GM21367 (cell line): ENCODE results near the gene PRKAG2.

Experiments used
- ATAC-seq: cut with Tn5 transposase; IDR thresholded peaks from one replicate; pipeline ENCODE4 v1.9.1; 2021; ENCODE audit not compliant: unreplicated experiment

PRKAG2 gene

DNA sequence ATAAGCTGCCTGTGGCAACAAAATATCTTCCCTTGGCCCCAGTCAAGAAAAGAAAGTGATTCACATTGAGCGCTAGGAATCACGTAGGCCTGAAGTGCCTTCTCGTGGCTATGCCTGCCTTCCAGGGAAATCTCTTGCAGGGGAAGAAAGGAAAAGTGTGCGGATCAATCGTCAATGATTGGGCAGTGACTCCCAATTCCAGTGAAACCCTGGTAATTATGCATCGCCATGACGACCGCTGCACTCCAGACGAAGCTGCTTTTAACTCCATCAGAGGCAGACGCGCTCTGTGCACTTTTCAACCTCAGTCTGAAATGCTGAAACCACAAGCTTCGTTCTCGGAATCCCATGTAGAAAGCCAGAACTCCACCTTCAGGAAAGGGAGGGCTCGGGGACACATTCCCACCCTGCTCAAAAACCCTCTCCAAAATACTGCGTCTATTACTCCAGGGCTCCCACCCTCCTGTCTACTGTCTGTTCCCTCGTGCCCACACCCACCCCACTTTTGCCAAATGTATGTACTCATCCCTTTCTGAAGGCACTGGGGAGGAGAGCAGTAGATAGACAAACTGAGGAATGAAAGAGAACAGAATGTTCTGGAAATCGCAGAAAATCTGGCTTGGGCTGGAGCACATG is 24.2 kb upstream of the PRKAG2 start:
- no peak for ATAC-seq

DNA sequence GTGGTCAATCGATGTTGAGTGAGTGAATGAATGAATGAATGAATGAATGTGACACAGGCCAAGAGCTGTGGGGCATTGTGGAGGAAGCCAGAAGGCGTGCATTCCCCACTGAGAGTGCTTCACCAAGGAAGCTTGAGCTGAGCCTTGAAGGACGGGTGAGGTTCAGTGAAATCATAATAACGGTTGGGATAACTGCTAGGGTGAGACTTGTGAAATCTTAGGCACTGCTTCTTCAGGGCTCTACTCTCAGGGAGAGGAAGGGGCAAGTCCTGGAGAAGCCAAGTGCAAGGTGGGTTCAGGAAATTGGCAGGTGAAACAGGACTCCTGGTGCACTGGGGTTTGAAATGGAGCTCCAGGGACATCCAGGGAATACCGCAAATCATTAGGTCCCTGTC is 23.7 kb upstream of the PRKAG2 start:
- no peak for ATAC-seq

DNA sequence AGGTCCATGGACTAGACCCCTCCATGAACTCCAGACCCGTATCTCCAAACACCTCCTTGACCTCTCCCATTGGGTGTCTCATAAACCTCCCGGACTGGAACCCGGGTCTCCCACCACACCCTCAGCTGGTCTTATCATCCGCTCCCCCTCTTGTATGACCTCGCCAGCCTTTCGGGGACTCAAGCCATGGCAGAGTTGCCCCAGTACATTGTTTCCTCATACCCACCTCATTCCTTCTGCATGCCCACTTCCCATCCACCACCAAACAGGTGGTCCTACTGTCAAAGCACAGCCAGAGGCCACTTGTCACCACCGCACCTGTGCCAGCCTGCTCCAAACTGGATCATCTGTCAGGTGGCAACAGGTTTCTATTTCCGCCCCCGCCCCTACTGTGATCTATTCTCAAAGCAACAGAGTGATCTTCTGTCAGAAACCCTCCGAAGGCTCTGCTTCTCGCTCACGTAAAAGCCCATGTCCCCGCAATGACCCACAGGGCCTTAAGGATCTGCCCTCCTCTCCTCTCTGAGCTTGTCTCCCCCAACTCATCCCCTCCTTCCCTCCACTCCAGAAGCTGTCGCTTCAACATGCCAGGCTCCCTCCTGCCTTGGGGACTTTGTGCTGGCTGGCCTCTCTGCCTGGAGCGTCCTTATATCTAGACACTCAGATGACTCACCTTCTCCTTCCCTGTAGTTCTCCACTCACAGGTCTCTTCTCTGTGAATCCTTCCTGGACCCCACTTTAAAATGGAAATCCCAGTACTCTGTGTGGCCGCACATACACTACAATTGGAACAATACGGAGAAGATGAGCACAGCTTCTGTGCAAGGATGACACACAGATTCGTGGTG is 22.8 kb upstream of the PRKAG2 start:
- ATAC-seq, result no peak

DNA sequence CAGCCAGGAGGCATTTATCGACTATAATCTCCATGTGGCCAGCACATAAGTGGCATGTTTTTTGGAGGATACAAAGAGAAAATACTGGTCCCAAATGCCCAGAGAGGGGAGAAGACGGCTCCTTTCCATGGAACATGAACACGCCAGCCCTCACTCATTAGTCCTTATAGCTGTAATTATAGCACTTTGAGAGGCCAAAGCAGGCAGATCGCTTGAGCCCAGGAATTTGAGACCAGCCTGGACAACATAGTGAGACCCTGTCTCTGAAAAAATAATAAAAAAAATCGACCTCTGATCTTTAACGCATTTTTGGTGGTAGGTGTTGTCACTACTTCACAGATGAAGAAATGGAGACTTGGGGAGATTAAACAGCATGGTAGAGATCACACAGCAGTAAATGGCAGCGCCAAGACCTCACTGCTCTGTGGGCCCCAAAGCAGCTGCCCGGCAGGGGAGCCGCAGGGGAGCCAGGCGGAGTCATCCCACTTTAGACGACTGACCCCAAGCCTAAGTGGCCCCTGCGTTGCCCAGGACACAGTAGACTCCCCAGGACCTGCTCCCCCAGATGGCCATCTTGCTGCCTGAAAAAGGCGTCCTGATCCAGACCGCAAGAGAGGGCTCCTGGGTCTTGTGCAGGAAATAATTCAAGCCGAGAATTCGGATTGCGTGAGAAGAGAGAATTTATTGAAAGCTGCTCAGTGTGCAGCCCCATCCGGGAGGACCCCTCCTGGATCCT is 21.2 kb upstream of the PRKAG2 start:
- ATAC-seq, result no peak

DNA sequence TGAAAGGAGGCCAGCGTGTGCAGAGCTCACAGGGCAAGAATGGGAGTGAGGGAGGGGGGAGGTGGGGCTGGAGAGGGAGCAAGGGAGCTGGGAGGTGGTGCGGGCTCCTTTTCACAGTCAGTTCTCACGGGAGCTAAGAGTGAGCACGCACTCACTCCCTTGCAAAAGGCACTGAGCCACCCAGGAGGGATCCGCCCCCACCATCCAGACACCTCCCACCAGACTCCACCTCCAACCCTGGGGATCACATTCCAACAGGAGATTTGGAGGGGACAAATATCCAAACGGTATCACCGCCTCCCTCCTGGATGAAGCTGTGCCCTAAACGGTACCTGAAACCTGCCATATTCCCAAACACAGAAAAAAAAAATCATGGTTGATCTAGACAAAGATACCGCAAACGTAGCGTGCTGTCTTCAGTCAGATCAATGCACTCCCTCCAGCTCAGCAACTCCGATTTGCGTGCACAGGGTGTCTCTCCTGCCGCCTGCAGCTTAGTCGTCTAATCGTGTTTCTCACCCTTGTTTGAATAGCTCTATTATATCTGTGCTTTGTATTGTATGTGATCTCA is 20.3 kb upstream of the PRKAG2 start:
- ATAC-seq, result no peak

DNA sequence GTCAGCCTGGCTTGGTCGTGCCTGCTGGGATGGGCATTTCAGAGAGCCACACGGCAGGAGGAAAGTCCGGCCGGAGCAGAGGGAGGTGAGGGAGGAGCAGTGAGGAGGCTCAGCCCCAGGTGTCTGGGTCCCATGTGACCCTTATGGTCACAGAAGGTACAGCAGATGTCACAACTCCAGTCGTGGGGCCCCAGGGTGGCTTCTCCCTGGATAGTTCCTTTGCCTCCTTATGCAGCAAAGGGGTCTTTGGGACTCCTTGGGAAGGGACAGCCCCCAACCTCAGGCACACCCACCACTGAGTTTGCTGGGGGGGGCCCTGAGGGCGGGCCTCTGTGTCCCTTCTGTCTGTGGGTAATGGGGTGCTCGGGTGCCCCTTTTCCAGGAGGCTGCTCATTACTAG is 19.6 kb upstream of the PRKAG2 start:
- ATAC-seq, result no peak

DNA sequence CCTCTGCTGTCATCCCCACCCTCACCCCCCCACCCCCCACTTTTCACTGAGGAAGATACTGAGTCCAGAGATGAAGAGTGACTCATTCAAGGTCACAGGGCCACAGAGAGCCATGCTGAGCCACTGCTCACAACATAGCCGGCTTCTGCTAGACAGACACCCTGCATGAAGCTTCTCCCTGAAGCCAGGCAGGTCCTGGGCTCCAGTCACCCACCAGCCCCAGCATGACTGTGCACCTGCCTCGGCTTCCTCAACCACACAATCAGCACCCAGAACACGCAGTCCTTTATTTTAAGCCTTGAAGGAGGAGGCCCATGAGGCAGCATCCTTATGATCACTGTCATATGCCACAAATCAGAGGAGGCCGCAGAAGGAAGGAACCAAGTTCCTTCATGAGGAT is 19.2 kb upstream of the PRKAG2 start:
- no peak for ATAC-seq

DNA sequence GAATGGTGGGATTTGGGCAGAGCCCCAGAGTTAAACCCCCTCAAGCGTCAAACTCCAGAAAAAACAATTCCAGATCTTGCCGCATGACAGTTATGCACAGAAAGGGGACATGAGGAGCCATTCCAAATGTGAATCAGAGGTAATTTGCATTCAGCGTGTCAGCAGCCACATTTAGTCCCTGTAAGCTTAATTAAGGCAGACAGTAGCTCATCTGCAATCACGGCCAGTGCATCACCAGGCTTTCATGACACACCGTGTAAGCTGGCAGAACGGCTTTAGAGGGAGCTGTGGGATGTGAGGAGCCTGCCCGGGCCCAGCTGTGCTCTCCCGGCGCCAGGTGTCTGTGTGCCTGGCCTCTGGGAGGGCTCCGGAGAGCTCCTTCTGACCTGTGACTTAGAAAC is 18.7 kb upstream of the PRKAG2 start:
- ATAC-seq, result no peak

DNA sequence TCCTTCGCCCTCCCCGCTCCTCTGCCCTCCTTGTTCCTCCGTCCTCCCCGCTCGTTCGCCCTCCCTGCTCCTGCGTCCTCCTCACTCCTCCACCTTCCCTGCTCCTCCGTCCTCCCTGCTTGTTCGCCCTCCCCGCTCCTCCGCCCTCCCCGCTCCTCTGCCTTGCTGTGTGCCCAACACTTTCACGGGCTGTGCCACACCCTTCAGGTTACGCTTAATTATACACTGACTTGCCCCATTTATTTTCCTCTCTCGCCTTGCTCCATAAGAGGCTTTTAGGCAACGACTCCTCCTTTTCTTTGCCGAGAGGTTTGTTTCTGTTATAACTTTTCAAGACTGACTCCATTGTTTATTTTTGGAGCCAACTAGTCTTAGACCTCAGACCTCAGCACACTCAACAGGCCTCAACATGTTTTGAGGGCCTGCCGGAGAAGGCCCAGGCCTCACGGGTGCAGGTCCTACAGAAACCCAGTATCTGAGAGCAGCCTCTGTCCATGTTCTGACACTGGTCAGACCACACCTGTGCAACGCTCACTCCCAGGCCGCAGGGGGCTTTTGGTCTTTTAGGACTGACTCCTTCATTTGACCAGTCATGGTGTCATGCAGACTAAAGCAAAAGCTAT is 18.2 kb upstream of the PRKAG2 start:
- ATAC-seq, result no peak

DNA sequence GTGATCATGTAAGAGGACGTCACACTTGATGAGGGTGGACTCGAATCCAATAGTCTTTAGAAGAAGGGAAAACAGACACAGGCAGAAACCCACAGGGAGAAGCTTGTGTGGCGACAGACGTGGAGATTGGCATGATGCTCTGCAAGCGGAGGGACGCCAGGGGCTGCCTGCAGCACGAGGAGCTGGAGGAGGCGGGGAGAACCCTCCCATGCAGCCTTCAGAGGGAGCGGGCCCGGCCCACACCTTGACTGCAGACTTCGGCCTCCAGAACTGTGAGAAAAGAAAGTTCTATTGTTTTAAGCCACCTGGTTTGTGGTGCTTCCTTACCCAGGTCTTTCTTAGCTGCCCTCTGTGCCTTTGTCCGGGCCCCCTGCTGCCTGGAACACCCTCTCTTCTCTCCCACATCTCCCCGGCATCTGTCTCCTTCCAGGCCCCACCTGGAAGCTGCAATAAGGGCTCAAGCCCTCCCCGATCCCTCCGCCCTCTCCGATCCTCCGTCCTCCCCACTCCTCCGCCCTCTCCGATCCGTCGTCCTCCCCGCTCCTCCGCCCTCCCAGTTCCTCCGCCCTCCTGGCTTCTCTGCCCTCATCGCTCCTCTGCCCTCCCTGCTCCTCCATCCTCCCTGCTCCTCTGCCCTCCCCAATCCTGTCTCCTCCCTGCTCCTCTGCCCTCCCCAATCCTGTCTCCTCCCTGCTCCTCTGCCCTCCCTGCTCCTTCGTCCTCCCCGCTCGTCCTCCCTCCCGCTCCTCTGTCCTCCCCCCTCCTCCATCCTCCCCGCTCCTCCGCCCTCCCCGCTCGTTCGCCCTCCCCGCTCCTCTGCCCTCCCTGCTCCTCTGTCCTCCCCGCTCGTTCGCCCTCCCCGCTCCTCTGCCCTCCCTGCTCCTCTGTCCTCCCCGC is 17.4 kb upstream of the PRKAG2 start:
- no peak for ATAC-seq

DNA sequence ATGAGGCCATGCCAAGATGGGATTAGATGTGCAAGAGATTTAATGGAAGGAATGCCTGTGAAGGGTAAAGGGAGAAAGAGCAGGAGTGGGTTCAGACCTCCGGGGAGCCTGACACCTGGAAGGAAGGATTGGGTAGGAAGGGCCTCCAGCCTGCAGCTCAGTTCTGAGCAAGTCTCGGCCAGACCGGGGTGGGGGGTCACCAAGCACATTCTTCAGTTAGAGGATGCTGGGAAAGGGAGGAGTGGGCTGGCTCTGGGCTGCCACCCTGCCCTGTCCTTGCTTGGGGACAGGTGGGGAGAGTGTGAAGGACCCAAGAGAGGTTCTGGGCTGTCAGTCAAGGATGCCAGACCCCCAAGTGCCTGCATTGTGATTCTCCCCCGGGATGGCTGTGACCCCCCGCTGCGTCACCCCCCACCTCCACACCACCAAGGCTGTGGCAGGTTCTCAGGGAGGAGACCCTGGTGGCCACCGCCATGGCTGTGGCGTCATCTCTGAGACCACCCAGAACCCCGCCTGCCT is 16.5 kb upstream of the PRKAG2 start:
- no peak for ATAC-seq

DNA sequence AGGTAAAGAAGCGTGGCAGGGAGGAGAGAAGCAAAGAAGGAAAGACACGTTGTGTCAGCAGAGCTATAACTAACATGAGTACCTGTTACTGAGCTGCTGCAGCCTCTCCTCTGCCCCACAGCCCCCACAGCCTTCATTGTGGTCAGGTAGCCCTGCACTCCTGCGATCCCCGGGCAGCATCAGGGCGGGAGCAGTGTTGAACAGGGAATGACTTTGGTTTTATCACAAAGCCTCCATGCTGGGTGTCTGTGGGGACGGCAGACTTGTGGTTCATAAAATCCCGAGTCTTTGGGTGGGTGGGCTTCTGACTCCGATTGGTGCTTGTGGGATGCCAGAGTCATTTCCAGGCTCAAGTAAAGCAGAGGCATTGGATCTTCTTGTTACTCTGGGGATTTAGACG is 14.8 kb upstream of the PRKAG2 start:
- ATAC-seq, result no peak

DNA sequence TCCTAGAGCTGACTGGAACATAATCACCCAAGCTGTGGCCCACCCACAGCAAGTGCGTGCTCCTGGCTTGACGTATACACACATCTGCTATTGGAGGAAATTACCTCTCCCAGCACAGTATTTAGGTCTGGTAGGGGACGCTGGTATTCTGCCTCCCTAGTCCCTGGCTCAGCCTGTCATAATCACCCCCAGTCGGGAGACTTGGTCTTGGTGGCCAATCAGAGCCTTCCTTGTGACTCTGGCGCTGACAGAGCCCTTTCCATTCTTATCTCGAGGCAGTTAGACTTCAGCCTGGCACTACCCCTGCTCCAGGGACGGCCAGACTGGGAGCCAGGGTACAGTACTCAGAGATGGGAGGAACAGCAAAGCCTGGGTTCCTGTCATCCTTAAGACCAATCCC is 14.3 kb upstream of the PRKAG2 start:
- ATAC-seq, result no peak

DNA sequence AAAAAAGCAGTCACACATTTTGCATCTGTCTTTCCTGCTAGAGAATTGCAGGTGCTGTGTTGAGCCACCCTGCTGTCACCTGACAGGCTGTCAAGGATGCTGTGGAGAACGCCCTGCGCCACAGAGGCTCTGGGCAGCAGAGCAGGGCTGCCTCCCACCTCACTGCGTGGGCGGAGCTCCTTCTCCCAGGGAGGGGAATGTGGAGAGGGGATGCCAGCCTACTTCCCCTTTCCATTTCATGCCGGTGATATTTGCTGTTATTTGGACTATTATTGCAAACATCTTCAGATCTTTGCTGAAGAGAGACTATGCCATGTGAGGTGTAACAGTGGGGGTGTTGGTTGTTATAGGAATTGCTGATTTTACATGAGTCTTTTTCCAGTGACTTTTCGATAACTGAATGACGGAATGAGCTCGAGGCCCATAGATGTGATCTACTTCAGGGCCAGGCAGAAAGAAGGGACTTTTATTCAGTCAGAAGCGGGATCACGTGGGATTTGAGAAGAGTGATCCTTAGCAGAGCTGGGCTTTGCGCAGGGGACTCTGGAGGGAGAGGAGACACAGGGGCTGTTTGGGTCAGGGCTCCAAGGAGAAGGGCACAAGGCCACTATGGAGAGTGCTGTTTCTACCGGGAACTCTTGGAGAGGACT is 13.6 kb upstream of the PRKAG2 start:
- no peak for ATAC-seq

DNA sequence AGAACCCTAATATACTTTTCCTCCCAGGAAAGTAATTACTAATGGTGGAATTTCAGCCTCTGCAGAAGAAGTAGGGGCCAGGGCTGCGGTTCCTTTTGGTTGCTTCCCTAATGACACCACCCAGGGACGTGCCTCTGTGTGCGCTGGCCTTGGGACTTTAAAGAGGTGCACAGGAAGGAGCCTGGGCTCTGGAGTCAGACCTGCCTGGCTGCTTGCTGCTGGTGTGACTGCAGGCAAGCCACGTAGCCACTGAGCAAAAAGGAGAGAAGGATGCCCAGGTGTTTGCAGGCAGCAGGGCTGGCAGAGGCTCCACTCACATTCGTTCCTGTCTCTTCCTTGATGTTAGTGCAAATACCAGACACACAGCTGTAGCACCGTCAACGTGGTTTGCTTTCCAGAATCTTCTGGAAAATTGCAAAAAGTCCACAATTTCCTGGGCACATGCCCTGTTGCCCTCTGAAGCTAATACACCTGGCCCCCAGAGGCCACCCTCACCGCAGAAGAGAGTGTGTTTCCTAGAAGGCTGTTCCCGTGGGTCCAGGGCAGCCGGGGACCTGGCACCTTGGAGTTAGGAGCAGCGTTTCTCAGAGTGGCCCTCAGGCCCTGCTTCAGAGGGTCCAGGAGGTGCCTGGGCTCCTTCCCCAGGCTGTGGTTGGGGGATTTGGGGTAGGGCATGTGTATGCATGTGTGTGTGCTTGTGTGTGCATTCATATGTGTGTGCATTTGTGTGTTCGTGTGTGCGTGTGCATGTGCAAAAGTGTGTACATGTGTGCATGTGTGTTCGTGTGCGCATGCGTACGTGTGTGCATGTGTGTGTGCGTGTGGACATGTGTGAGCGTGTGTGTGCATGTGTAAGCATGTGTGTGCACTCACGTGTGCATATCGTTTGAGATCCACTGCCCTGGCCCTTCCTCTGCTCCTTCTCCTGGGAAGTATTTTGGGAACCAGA is 12.8 kb upstream of the PRKAG2 start:
- ATAC-seq, result no peak

DNA sequence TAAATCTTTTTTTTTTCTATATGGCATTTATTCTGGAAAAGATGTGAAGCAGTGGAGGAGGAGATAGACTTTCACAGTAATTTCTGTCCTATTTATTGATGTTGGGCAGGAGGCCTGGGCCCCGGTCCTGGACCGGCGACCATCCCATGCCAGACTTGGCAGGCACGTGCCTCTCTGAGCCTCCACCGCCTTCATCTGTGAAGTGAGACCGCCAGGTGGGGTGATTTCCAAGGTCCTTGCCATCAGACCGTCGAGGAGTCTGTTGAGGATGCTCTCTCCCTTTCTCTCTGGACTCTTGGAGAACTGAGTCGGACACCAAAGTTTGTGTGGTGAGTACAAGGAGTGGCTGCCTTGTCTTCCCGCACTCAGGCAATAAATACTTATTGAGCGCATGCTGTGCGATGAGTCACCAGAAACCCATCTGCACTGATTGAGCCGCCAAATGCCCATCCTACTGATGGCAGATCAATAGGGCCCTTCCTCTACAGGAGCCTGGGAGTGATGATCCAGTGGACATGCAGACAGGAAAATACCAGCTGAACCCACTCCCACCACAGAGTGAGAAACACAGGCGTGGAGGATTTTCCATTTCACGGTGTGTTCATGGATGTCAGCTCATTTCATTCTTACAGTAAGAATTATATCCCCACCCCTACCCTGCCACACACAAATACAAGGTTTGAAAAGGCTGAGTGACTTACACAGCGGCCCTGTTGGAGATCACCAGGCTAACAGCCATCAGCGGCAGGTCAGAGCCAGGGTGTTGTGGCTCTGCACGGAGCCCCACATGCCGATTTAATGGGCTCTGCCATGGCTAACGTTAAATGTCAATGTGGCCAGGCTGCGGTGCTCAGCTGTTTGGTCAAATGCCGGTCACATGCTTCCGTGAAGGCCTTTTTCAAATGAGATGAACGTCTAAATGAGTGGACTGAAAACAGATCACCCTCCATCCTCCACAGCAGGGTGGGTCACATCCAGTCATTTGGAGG is 11.5 kb upstream of the PRKAG2 start:
- no peak for ATAC-seq

DNA sequence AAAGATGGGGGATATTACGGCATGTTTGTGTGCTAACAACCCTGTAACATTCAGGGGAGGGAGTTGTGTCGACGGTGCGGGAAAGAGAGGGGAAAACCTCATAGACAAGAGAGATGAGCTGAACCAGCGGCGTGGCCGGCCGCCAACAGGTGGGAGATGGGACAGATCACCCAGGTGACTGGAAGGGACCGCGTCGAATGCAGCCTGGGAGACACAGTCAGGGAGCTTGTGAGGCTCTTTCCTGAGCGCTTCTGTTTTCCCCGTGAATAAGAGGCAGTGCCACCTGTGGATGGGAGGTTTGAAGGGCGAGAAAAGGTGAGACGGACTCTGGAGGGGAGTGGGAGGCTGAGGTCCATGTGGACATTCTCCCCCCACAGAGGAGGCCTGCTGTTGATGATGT is 9.9 kb upstream of the PRKAG2 start:
- no peak for ATAC-seq
